Choroid plexus epithelial cell (primary cell): ENCODE measurements around the gene MLANA.

Experiments used
- DNase-seq: peaks from one replicate; pipeline ENCODE4 v3.0.0-alpha.2; 2010; ENCODE audit warnings: low read depth
- H3K4me3 ChIP-seq: 2 replicates; pipeline ENCODE4 v1.5.1; 2011; ENCODE audit warnings: low read depth, mild to moderate bottlenecking, control low read depth, low read length, moderate library complexity
- TF ChIP-seq, protein P1 (sequence below): conservative IDR thresholded peaks from 2 replicates; pipeline ENCODE4 v1.5.1; 2011; ENCODE audit warnings: low read depth, mild to moderate bottlenecking, control low read depth, inconsistent platforms, low read length, moderate library complexity

Gene MLANA

DNA sequence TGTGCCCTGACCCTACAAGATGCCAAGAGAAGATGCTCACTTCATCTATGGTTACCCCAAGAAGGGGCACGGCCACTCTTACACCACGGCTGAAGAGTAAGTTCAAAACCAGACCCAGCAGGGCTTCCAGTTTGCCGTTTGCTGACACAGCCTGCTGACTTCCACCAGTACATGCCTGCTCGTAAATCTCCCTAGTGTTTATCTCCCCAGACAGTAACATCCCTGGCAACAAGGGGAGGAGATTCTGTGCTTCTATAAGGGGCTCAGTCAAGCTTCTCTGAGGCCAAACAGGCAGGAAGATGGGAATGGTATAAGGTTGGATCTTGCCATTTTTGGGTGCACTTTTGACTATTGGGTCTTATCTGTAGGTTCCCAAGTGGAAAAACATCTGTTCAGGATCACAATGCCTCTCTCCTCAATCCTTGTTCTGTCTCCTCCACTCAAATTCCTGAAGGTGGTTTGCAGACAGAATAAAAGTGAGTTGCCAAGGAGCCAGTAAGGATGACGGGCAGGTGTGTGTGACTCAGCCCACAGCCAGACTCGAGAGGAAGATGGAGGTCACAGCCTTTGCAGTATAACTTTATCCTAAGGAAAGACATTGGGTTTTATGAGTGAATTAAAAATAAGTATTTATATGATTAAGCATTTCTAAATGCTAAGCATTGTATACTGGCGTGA, 1.9 kb downstream of the MLANA start:
- DNase-seq, result no peak
- TF ChIP-seq, protein P1, sequence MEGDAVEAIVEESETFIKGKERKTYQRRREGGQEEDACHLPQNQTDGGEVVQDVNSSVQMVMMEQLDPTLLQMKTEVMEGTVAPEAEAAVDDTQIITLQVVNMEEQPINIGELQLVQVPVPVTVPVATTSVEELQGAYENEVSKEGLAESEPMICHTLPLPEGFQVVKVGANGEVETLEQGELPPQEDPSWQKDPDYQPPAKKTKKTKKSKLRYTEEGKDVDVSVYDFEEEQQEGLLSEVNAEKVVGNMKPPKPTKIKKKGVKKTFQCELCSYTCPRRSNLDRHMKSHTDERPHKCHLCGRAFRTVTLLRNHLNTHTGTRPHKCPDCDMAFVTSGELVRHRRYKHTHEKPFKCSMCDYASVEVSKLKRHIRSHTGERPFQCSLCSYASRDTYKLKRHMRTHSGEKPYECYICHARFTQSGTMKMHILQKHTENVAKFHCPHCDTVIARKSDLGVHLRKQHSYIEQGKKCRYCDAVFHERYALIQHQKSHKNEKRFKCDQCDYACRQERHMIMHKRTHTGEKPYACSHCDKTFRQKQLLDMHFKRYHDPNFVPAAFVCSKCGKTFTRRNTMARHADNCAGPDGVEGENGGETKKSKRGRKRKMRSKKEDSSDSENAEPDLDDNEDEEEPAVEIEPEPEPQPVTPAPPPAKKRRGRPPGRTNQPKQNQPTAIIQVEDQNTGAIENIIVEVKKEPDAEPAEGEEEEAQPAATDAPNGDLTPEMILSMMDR, result no peak
- H3K4me3 ChIP-seq, result no peak overlapping the region

DNA sequence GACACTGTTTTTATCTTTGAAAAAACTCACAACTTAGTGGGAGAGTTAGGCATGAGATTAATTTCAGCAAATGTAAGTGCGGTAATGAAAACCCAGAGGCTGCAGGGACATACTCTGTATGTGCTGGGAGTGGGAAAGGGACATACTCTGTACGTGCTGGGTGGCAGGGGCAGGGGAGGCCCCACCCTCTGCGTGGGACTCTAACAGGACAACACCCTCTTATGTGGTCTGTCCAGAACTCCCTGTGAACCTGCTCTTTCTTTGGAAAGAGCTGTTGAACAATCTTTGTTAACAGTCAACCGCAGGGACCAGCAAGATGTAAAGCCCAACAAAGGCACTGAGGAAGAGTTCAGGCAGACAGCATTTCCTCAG, 2.4 kb downstream of the MLANA start:
- DNase-seq, result no peak
- no peak overlapping the region for H3K4me3 ChIP-seq
- TF ChIP-seq, protein P1, result no peak

DNA sequence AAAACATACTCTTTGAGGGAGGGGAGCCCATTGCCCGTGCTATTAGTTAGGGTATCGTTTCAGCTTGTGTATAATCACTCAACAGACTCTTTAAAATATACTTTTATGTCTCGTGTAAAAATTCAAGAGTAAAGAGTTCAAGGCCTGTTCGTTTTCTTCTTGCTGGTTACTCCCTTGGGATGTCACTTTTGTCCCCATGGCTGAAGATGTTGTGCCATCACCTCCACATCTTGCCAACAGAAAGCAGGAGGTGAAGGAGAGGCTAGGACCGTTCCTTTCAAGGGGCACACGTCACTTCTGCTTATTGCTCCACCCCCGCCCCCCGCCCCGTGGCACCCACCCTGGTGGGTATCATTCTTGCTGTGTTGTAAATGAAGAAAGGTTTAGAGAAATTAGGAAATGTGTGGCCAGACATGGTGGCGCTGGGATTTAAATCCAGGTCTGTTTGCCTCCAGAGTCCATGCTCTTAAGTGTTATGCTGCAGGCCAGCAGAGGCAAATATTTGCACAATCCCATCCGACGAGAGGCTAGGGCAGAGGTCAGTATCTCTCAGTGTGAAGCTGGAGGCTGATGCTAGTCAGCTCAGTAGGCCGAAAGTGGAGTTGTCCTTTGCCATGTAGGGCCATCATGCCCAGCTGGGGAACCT, 3.0 kb downstream of the MLANA start:
- TF ChIP-seq, protein P1, result no peak
- DNase-seq, result peak; percentile 23
- H3K4me3 ChIP-seq, result no peak overlapping the region

GRCh38 chr9:5894237-5894959, 3.7 kb downstream of the MLANA start:
- TF ChIP-seq, protein P1, result no peak
- no peak for DNase-seq
- no peak overlapping the region for H3K4me3 ChIP-seq

DNA sequence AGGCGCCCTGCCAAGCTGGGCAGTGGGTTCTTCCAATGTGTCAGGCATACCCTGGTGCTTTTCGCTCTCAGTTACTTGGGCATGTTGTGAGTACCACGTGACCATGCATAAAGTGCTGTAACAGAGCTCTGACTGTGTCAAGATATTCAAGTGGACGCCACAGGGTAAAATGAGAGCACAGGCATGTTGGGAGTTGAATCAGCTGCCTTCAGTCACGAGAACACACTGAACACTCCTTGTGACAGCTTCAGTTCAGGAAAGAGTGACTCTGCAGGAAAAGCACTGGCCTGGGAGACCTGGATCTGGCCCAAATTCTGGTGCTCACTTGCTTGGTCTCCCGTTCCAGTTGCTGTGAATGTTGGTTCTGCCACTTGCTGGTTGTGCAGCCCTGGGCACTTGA, 5.1 kb downstream of the MLANA start:
- TF ChIP-seq, protein P1, result no peak
- H3K4me3 ChIP-seq, result no peak overlapping the region
- no peak for DNase-seq

GRCh38 chr9:5896863-5897262, 6.2 kb downstream of the MLANA start:
- DNase-seq, result no peak
- TF ChIP-seq, protein P1, result no peak
- no peak overlapping the region for H3K4me3 ChIP-seq
